ENCODE measurements around the gene SPSB1.

SPSB1 gene

DNA sequence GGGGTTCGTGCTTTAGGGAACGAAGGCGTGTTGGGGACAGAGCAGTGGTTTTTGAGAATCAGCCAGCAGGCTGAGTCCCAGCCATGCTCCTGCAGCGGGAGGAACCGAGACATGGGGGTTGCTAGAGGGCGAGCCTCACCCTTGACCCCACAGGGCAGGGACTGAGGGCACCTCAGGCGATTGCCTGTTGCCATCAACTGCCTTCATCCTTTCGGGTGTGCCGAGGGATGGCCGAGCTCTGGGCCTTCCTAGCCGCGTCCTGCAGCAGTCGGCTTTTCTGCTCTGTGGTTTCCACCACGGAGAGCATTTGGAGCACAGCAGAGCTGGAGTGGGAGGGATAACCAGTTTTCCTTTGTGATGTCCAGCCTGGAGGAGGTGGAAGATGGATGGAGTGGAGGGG is 13.3 kb downstream of the SPSB1 start:
- no peak overlapping the region for H3K9ac ChIP-seq (ENCODE audit: insufficient read length, low read depth)
- no peaks in the 10 kb centered on the region for H3K27me3 ChIP-seq (ENCODE audit: insufficient read depth, insufficient read length)
- no peak overlapping the region for H3K4me3 ChIP-seq (ENCODE audit: insufficient read length, low read depth)
- no peak for TF ChIP-seq ZNF274 (IDR thresholded peaks at IDR 0.05; ENCODE audit: low read depth, low read length)
- TF ChIP-seq SUZ12 (IDR thresholded peaks at IDR 0.05; ENCODE audit: extremely low read depth, insufficient read depth, insufficient read length) = no peak
- no peak for TF ChIP-seq YY1 (IDR thresholded peaks at IDR 0.05; ENCODE audit: insufficient read depth, insufficient read length)
- DNase-seq (ENCODE audit: low read depth, low spot score) = no peak
- H3K4me1 ChIP-seq (ENCODE audit: insufficient read depth, insufficient read length) = peaks cover 7% of the 10 kb centered on the region
- peaks cover 22% of the 10 kb centered on the region for H3K36me3 ChIP-seq (ENCODE audit: insufficient read depth, insufficient read length, low read length)
- H3K9me3 ChIP-seq (ENCODE audit: insufficient read depth, low read length) = no peaks in the 10 kb centered on the region

DNA sequence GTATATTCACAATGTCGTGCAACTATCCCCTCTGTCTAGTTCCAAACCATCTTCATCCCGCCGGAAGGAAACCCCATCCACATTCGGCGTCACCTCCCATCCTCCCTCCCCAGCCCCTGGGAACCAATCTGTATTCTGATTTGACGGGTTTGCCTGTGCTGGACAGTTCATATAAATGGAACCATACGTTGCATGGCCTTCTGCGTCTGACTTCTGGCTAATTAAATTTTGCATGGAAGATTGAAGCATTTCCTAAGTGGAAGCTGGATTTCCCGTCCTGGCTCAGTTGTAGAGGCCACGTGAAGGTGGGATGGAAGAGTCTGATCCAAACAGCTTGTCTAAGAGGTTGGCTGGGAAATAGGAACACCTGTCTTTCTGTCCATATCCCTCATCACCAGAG is 14.6 kb downstream of the SPSB1 start:
- no peak overlapping the region for H3K4me3 ChIP-seq (ENCODE audit: insufficient read length, low read depth)
- H3K9me3 ChIP-seq (ENCODE audit: insufficient read depth, low read length) = no peaks in the 10 kb centered on the region
- H3K4me1 ChIP-seq (ENCODE audit: insufficient read depth, insufficient read length) = peaks cover 4% of the 10 kb centered on the region
- no peak overlapping the region for H3K9ac ChIP-seq (ENCODE audit: insufficient read length, low read depth)
- peaks cover 14% of the 10 kb centered on the region for H3K36me3 ChIP-seq (ENCODE audit: insufficient read depth, insufficient read length, low read length)
- TF ChIP-seq YY1 (IDR thresholded peaks at IDR 0.05; ENCODE audit: insufficient read depth, insufficient read length) (no peak), ZNF274 (IDR thresholded peaks at IDR 0.05; ENCODE audit: low read depth, low read length) (no peak), SUZ12 (IDR thresholded peaks at IDR 0.05; ENCODE audit: extremely low read depth, insufficient read depth, insufficient read length) (no peak)
- DNase-seq (ENCODE audit: low read depth, low spot score) = no peak
- no peaks in the 10 kb centered on the region for H3K27me3 ChIP-seq (ENCODE audit: insufficient read depth, insufficient read length)

DNA sequence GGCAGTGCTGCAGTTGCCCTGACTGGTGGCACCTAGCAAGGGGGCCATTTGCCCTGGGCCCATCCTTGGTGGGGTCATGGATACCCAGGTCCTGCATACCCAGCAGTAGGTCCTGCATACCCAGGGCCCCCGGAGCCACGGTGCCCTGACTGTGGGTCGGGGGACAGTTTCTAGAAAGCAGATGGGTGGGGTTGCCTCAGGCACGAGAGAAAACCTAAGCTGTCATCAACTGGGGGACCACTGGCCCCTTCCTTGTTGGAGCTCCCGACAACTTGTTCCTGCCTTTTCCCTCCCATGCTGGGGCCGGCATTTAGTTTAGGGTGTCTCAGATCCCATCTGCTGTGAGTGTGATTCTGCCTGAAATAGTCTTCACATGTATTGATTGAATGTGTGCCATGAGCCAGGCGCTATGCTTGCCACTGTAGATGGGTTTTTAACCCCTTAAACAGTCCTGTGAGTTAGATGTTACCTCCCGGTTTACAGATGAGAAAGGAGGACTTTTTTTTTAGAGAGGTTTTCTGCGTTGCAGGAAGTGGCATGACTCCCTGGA is 15.6 kb downstream of the SPSB1 start:
- H3K4me1 ChIP-seq (ENCODE audit: insufficient read depth, insufficient read length) = peaks cover 3% of the 10 kb centered on the region
- no peak for TF ChIP-seq YY1 (IDR thresholded peaks at IDR 0.05; ENCODE audit: insufficient read depth, insufficient read length)
- TF ChIP-seq SUZ12 (IDR thresholded peaks at IDR 0.05; ENCODE audit: extremely low read depth, insufficient read depth, insufficient read length) = no peak
- no peak for TF ChIP-seq ZNF274 (IDR thresholded peaks at IDR 0.05; ENCODE audit: low read depth, low read length)
- H3K36me3 ChIP-seq (ENCODE audit: insufficient read depth, insufficient read length, low read length) = peaks cover 14% of the 10 kb centered on the region
- no peak overlapping the region for H3K9ac ChIP-seq (ENCODE audit: insufficient read length, low read depth)
- DNase-seq (ENCODE audit: low read depth, low spot score) = no peak
- H3K9me3 ChIP-seq (ENCODE audit: insufficient read depth, low read length) = no peaks in the 10 kb centered on the region
- H3K27me3 ChIP-seq (ENCODE audit: insufficient read depth, insufficient read length) = no peaks in the 10 kb centered on the region
- no peak overlapping the region for H3K4me3 ChIP-seq (ENCODE audit: insufficient read length, low read depth)

- H3K36me3 ChIP-seq (ENCODE audit: insufficient read depth, insufficient read length, low read length) = peaks cover 14% of the 10 kb centered on the region
- TF ChIP-seq ZNF274 (IDR thresholded peaks at IDR 0.05; ENCODE audit: low read depth, low read length) = no peak
- DNase-seq (ENCODE audit: low read depth, low spot score) = no peak
- no peak overlapping the region for H3K9ac ChIP-seq (ENCODE audit: insufficient read length, low read depth)
- H3K4me1 ChIP-seq (ENCODE audit: insufficient read depth, insufficient read length) = peaks cover 3% of the 10 kb centered on the region
- no peaks in the 10 kb centered on the region for H3K27me3 ChIP-seq (ENCODE audit: insufficient read depth, insufficient read length)
- no peaks in the 10 kb centered on the region for H3K9me3 ChIP-seq (ENCODE audit: insufficient read depth, low read length)
- H3K4me3 ChIP-seq (ENCODE audit: insufficient read length, low read depth) = no peak overlapping the region
These were observed 16.4 kb downstream of the SPSB1 start for GRCh38 chr1:9309080-9309479.

DNA sequence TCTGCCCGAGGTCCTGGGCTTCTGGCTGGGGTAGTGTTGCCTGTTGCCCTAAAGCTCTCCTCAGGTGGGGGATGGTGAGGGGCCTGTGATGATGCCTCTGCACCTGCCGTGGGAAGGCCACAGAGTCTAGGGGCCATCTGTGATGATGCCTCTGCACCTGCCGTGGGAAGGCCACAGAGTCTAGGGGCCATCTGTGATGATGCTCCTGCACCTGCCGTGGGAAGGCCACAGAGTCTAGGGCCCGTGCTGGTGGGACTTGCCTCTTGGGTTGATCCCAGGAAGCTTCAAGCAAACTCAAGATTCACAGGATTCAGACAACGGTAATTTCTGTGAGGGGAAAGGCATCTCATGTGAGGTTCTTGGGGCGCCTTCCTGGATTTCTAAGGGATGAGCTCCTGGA is 17.3 kb downstream of the SPSB1 start:
- TF ChIP-seq YY1 (IDR thresholded peaks at IDR 0.05; ENCODE audit: insufficient read depth, insufficient read length) (no peak), ZNF274 (IDR thresholded peaks at IDR 0.05; ENCODE audit: low read depth, low read length) (no peak), SUZ12 (IDR thresholded peaks at IDR 0.05; ENCODE audit: extremely low read depth, insufficient read depth, insufficient read length) (no peak)
- Histone ChIP-seq H3K4me1 (ENCODE audit: insufficient read depth, insufficient read length) (peaks cover 3% of the 10 kb centered on the region), H3K9me3 (ENCODE audit: insufficient read depth, low read length) (no peaks in the 10 kb centered on the region), H3K27me3 (ENCODE audit: insufficient read depth, insufficient read length) (no peaks in the 10 kb centered on the region), H3K4me3 (ENCODE audit: insufficient read length, low read depth) (no peak overlapping the region), H3K9ac (ENCODE audit: insufficient read length, low read depth) (no peak overlapping the region), H3K36me3 (ENCODE audit: insufficient read depth, insufficient read length, low read length) (peaks cover 10% of the 10 kb centered on the region)
- DNase-seq (ENCODE audit: low read depth, low spot score) = no peak

GRCh38 chr1:9311029-9311428 is 18.3 kb downstream of the SPSB1 start:
- TF ChIP-seq YY1 (IDR thresholded peaks at IDR 0.05; ENCODE audit: insufficient read depth, insufficient read length) (no peak), SUZ12 (IDR thresholded peaks at IDR 0.05; ENCODE audit: extremely low read depth, insufficient read depth, insufficient read length) (no peak)
- peaks cover 4% of the 10 kb centered on the region for H3K4me1 ChIP-seq (ENCODE audit: insufficient read depth, insufficient read length)
- H3K27me3 ChIP-seq (ENCODE audit: insufficient read depth, insufficient read length) = no peaks in the 10 kb centered on the region
- DNase-seq (ENCODE audit: low read depth, low spot score) = no peak
- H3K36me3 ChIP-seq (ENCODE audit: insufficient read depth, insufficient read length, low read length) = peaks cover 9% of the 10 kb centered on the region
- no peak overlapping the region for H3K9ac ChIP-seq (ENCODE audit: insufficient read length, low read depth)
- no peaks in the 10 kb centered on the region for H3K9me3 ChIP-seq (ENCODE audit: insufficient read depth, low read length)
- no peak overlapping the region for H3K4me3 ChIP-seq (ENCODE audit: insufficient read length, low read depth)

GRCh38 chr1:9311479-9311878 is 18.8 kb downstream of the SPSB1 start:
- H3K27me3 ChIP-seq (ENCODE audit: insufficient read depth, insufficient read length) = no peaks in the 10 kb centered on the region
- no peak for DNase-seq (ENCODE audit: low read depth, low spot score)
- no peaks in the 10 kb centered on the region for H3K9me3 ChIP-seq (ENCODE audit: insufficient read depth, low read length)
- no peak overlapping the region for H3K4me3 ChIP-seq (ENCODE audit: insufficient read length, low read depth)
- H3K9ac ChIP-seq (ENCODE audit: insufficient read length, low read depth) = no peak overlapping the region
- H3K4me1 ChIP-seq (ENCODE audit: insufficient read depth, insufficient read length) = peaks cover 2% of the 10 kb centered on the region
- H3K36me3 ChIP-seq (ENCODE audit: insufficient read depth, insufficient read length, low read length) = peaks cover 9% of the 10 kb centered on the region
- TF ChIP-seq ZNF274 (IDR thresholded peaks at IDR 0.05; ENCODE audit: low read depth, low read length) = no peak
- TF ChIP-seq SUZ12 (IDR thresholded peaks at IDR 0.05; ENCODE audit: extremely low read depth, insufficient read depth, insufficient read length) = no peak
- no peak for TF ChIP-seq YY1 (IDR thresholded peaks at IDR 0.05; ENCODE audit: insufficient read depth, insufficient read length)

Data from NT2/D1 (cell line).